Measurements from ENCODE around the gene PLA2G3. TPM values are rescaled to one million over a fixed set of nuclear protein-coding genes. Genes with fewer than 3 reads are reported as not detected.

The PLA2G3 gene
- total and polyA plus RNA-seq, 2 of the 13 experiments (the other 11 are each of a cell fraction or from before 2014, with no cell fraction given) = 0.12 to 0.42 TPM

DNA sequence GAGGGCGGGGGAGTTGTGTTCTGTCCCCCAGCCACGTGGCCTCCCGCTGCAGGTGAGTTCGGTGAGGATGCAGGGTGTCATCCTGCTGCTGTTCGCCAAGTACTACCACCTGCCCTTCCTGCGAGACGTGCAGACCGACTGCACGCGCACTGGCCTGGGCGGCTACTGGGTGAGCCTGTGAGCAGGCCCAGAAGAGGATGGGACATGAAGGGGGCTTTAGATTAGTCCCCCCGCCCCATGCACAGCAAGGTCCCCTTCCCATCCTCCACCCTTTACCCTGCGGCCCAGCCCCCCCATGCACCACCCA, 13.5 kb downstream of the PLA2G3 start:
- Histone ChIP-seq H3K4me1 (ENCODE audit: insufficient read depth, low read length) (peaks cover 45% of the 10 kb centered on the region), H3K36me3 (replicated peaks in 1 of 2; ENCODE audit: control insufficient read depth in 1 of 2, insufficient read depth in 2 of 2, low read length in 2 of 2) (no peaks in the 10 kb centered on the region), H2AFZ (ENCODE audit: low read length) (no peak overlapping the region), H3K4me2 (ENCODE audit: low read depth, low read length) (no peak overlapping the region), H4K20me1 (ENCODE audit: insufficient read depth, low read length) (no peaks in the 10 kb centered on the region), H3K9me3 (ENCODE audit: low read length) (no peaks in the 10 kb centered on the region), H3K27ac (ENCODE audit: extremely low read length, insufficient read depth, low read length) (no peak overlapping the region), H3K4me3 (replicated peaks in 1 of 3; ENCODE audit: insufficient read depth in 1 of 3, low read depth in 2 of 3, low read length in 3 of 3) (no peak overlapping the region), H3K27me3 (ENCODE audit: control insufficient read depth in 1 of 2, insufficient read depth in 2 of 2, low read length in 2 of 2) (peaks cover 1 to 23% of the 10 kb centered on the region in 2 experiments; a peak in 4 of 5 replicates), H3K79me2 (ENCODE audit: insufficient read depth, low read length) (no peaks in the 10 kb centered on the region), H3K9ac (ENCODE audit: insufficient read depth, low read depth, low read length) (no peak overlapping the region)
- BruUV-seq (replicated peaks) = no TSS peak
- TF ChIP-seq ZNF790 (CRISPR knock-in tag; IDR thresholded peaks at IDR 0.05; ENCODE audit: borderline replicate concordance) (no peak), ZNF3 (CRISPR knock-in tag; IDR thresholded peaks at IDR 0.05) (no peak), ASH2L (IDR thresholded peaks at IDR 0.05; ENCODE audit: insufficient read length, low read depth, low read length) (no peak), PRMT3 (CRISPR knock-in tag; IDR thresholded peaks at IDR 0.05; ENCODE audit: borderline replicate concordance, low read depth) (no peak), MED13 (CRISPR knock-in tag; IDR thresholded peaks at IDR 0.05) (no peak), ZBTB21 (CRISPR knock-in tag; IDR thresholded peaks at IDR 0.05) (no peak), RELA (CRISPR knock-in tag; IDR thresholded peaks at IDR 0.05) (no peak), ZNF274 (CRISPR knock-in tag; IDR thresholded peaks at IDR 0.05) (no peak), NFATC3 (CRISPR knock-in tag; IDR thresholded peaks at IDR 0.05) (no peak), ZNF883 (CRISPR knock-in tag; IDR thresholded peaks at IDR 0.05; ENCODE audit: not compliant biosample characterization) (no peak), ATF1 (CRISPR knock-in tag; IDR thresholded peaks at IDR 0.05) (no peak), ZNF383 (CRISPR knock-in tag; IDR thresholded peaks at IDR 0.05; ENCODE audit: borderline replicate concordance) (no peak), ATRX (CRISPR knock-in tag; IDR thresholded peaks at IDR 0.05; ENCODE audit: borderline replicate concordance) (no peak)
- TF ChIP-seq, protein P1, sequence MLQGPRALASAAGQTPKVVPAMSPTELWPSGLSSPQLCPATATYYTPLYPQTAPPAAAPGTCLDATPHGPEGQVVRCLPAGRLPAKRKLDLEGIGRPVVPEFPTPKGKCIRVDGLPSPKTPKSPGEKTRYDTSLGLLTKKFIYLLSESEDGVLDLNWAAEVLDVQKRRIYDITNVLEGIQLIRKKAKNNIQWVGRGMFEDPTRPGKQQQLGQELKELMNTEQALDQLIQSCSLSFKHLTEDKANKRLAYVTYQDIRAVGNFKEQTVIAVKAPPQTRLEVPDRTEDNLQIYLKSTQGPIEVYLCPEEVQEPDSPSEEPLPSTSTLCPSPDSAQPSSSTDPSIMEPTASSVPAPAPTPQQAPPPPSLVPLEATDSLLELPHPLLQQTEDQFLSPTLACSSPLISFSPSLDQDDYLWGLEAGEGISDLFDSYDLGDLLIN (CRISPR knock-in tag; IDR thresholded peaks at IDR 0.05; ENCODE audit: borderline replicate concordance) = no peak
- TF ChIP-seq, protein P2, sequence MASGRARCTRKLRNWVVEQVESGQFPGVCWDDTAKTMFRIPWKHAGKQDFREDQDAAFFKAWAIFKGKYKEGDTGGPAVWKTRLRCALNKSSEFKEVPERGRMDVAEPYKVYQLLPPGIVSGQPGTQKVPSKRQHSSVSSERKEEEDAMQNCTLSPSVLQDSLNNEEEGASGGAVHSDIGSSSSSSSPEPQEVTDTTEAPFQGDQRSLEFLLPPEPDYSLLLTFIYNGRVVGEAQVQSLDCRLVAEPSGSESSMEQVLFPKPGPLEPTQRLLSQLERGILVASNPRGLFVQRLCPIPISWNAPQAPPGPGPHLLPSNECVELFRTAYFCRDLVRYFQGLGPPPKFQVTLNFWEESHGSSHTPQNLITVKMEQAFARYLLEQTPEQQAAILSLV (CRISPR knock-in tag; IDR thresholded peaks at IDR 0.05; ENCODE audit: borderline replicate concordance) = no peak
- TF ChIP-seq, protein P3, sequence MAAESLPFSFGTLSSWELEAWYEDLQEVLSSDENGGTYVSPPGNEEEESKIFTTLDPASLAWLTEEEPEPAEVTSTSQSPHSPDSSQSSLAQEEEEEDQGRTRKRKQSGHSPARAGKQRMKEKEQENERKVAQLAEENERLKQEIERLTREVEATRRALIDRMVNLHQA (CRISPR knock-in tag; IDR thresholded peaks at IDR 0.05) = no peak
- TF ChIP-seq, protein P4, sequence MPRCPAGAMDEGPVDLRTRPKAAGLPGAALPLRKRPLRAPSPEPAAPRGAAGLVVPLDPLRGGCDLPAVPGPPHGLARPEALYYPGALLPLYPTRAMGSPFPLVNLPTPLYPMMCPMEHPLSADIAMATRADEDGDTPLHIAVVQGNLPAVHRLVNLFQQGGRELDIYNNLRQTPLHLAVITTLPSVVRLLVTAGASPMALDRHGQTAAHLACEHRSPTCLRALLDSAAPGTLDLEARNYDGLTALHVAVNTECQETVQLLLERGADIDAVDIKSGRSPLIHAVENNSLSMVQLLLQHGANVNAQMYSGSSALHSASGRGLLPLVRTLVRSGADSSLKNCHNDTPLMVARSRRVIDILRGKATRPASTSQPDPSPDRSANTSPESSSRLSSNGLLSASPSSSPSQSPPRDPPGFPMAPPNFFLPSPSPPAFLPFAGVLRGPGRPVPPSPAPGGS (CRISPR knock-in tag; IDR thresholded peaks at IDR 0.05) = no peak
- POLR2A ChIA-PET = no interaction called here
- intact Hi-C loops (cut with micrococcal nuclease; ENCODE audit: unreplicated experiment) (no loop called here), in situ Hi-C loops (cut with HindIII; ENCODE audit: extremely low pct_ligation_motif_present, low pct_unique_long_range_greater_than_20kb) (no loop called here)
- ATAC-seq (no peak), FAIRE-seq (no peak), DNase-seq (ENCODE audit: low spot score) (no peak)
- 68% methylated on average over 12 of the region's 13 CpGs for WGBS (ENCODE audit: low lambda C conversion rate)
- CTCF ChIA-PET (ENCODE audit: low intra/inter-chr PET ratio, low total read pairs) = no interaction called here
